K562 (cell line): ENCODE data around the gene LZTR1. TPM values are rescaled to one million over a fixed set of nuclear protein-coding genes. Genes with fewer than 3 reads are reported as not detected.

Experiments
- ATAC-seq: fragments of 200-7000 bp; cut with Tn5 transposase; 3 replicates; pipeline ENCODE4 v1.9.1; 2020; ENCODE audit warnings: moderate library complexity
- BruUV-seq: library from RNA; stranded (reverse); fragments of 400-500 nt; replicated peaks from 2 replicates; lab custom pipeline; 2021; lab: Mats Ljungman, UMichigan
- CTCF ChIA-PET: fragments of 300-600 bp; formaldehyde crosslinking; extraction: SDS; loops from one replicate; lab custom pipeline; 2021; ENCODE audit warnings: low intra/inter-chr PET ratio; lab: Yijun Ruan, JAX
- POLR2A ChIA-PET: fragments of 300-600, 350-650 bp; sonication (Branson Sonifier 250); formaldehyde crosslinking; extraction: SDS; loops from one replicate; lab custom pipeline; 2021; ENCODE audit warnings: antibody characterized with exemption, inconsistent platforms; lab: Yijun Ruan, JAX
- DNase-seq, 4 experiments: peaks; one replicate each; pipeline versions ENCODE4 v3.0.0 to v3.0.0-alpha.2; 2011 to 2018; ENCODE audit warnings: low spot score in 3 of 4, mixed read lengths in 3 of 4; ENCODE audit errors: extremely low read depth in 1 of 4
- FAIRE-seq: peaks from 2 replicates; lab custom pipeline; 2011; peaks lifted over from hg19 to GRCh38; lab: Jason Lieb, UNC
- H2AFZ ChIP-seq: 2 replicates; pipeline ENCODE4 v1.6.0; 2011; ENCODE audit warnings: low read depth, low read length, control low read depth, inconsistent platforms
- H3K27ac ChIP-seq: fragments of 200-600 bp; 3 replicates; pipeline ENCODE4 v1.8.0; 2011; ENCODE audit warnings: low read depth, mild to moderate bottlenecking, control low read depth, inconsistent platforms, low read length, moderate library complexity, mixed read lengths; ENCODE audit errors: extremely low read depth
- H3K27me3 ChIP-seq, 2 experiments: fragments of 300-600 bp in 1 of 2; 2 replicates in 1 of 2; 3 replicates in 1 of 2; pipeline versions ENCODE4 v1.6.0 to v1.8.0; 2011; ENCODE audit warnings: inconsistent platforms in 2 of 2, low read length in 2 of 2, mild to moderate bottlenecking in 1 of 2, mixed read lengths in 1 of 2, moderate library complexity in 1 of 2; ENCODE audit not compliant: control insufficient read depth in 2 of 2, insufficient read depth in 2 of 2
- H3K36me3 ChIP-seq: fragments of 300-600 bp; 3 replicates; pipeline ENCODE4 v1.8.0; 2011; ENCODE audit warnings: mild to moderate bottlenecking, low read length, inconsistent platforms; ENCODE audit not compliant: control insufficient read depth, insufficient read depth
- H3K4me1 ChIP-seq, 2 experiments: fragments of 200-600 bp in 1 of 2; replicated peaks in 1 of 2; 2 replicates in 1 of 2; 3 replicates in 1 of 2; pipeline versions ENCODE4 v1.5.1 to v1.8.0; 2011; ENCODE audit warnings: inconsistent platforms in 2 of 2, low read length in 2 of 2, mild to moderate bottlenecking in 1 of 2, mixed read lengths in 1 of 2, moderate library complexity in 1 of 2; ENCODE audit not compliant: control insufficient read depth in 2 of 2, insufficient read depth in 2 of 2
- H3K4me2 ChIP-seq: 2 replicates; pipeline ENCODE4 v1.6.1; 2011; ENCODE audit warnings: low read length, control low read depth, inconsistent platforms, mixed read lengths; ENCODE audit not compliant: insufficient read depth
- H3K4me3 ChIP-seq: fragments of 200-600 bp; sonication (generic), shearing (Covaris generic); 2 replicates; pipeline ENCODE4 v1.5.1; 2016; ENCODE audit warnings: control low read depth, inconsistent platforms
- H3K79me2 ChIP-seq: fragments of 200-600 bp; 3 replicates; pipeline ENCODE4 v1.8.0; 2011; ENCODE audit warnings: low read length, inconsistent platforms; ENCODE audit not compliant: control insufficient read depth, insufficient read depth
- H3K9ac ChIP-seq, 2 experiments: 2 replicates each; pipeline versions ENCODE4 v1.6.0 to v1.6.1; 2011; ENCODE audit warnings: low read depth in 2 of 2, low read length in 2 of 2, control low read depth in 1 of 2, inconsistent platforms in 1 of 2, mild to moderate bottlenecking in 1 of 2, mixed read lengths in 1 of 2; ENCODE audit not compliant: insufficient read depth in 1 of 2
- H3K9me1 ChIP-seq: one replicate; pipeline ENCODE4 v1.6.0; 2011; ENCODE audit warnings: inconsistent platforms, mild to moderate bottlenecking, low read length, moderate library complexity; ENCODE audit not compliant: control insufficient read depth, insufficient read depth
- H3K9me3 ChIP-seq: replicated peaks from 2 replicates; pipeline ENCODE4 v1.5.1; 2011; ENCODE audit warnings: low read depth, low read length, inconsistent platforms; ENCODE audit not compliant: control insufficient read depth, insufficient read depth
- H4K20me1 ChIP-seq: replicated peaks from 2 replicates; pipeline ENCODE4 v1.6.1; 2011; ENCODE audit warnings: low read length, inconsistent platforms, mixed read lengths; ENCODE audit not compliant: control insufficient read depth, insufficient read depth
- E2F3 ChIP-seq: fragments of 250-450 bp; sonication (Bioruptor Pico); IDR thresholded peaks from 2 replicates; pipeline ENCODE4 v1.4.0; 2020; ENCODE audit warnings: mild to moderate bottlenecking
- ERF ChIP-seq: fragments of 450-650 bp; formaldehyde crosslinking; IDR thresholded peaks from 2 replicates; pipeline ENCODE4 v1.4.0; 2020; ENCODE audit warnings: mild to moderate bottlenecking, mixed read lengths
- HDAC8 ChIP-seq: fragments of 450-650 bp; IDR thresholded peaks from 2 replicates; pipeline ENCODE4 v1.6.1; 2016; ENCODE audit warnings: mild to moderate bottlenecking, missing genetic modification characterization, moderate library complexity, missing compliant biosample characterization
- IRF1 ChIP-seq: sonication (generic); formaldehyde crosslinking; IDR thresholded peaks from 2 replicates; pipeline ENCODE4 v1.8.0; 2022; ENCODE audit warnings: missing genetic modification reagents, mild to moderate bottlenecking, borderline replicate concordance
- KDM2B ChIP-seq: fragments of 250-450 bp; sonication (Bioruptor Pico); IDR thresholded peaks from 2 replicates; pipeline ENCODE4 v1.8.0; 2021; ENCODE audit warnings: mild to moderate bottlenecking, moderate library complexity
- KLF1 ChIP-seq: fragments of 450-650 bp; IDR thresholded peaks from 2 replicates; pipeline ENCODE4 v1.6.1; 2016; ENCODE audit warnings: missing genetic modification characterization, missing compliant biosample characterization
- TFAM ChIP-seq: fragments of 250-450 bp; sonication (Bioruptor Pico); conservative IDR thresholded peaks from 2 replicates; pipeline ENCODE4 v1.5.0; 2021; ENCODE audit warnings: mild to moderate bottlenecking, moderate library complexity
- ZNF143 ChIP-seq: sonication (generic); formaldehyde crosslinking; IDR thresholded peaks from 2 replicates; pipeline ENCODE4 v1.9.0; 2022; ENCODE audit warnings: mild to moderate bottlenecking, missing genetic modification reagents
- ZNF76 ChIP-seq: fragments of 250-450 bp; sonication (Bioruptor Pico); IDR thresholded peaks from 2 replicates; pipeline ENCODE4 v1.4.0; 2020; ENCODE audit warnings: mild to moderate bottlenecking, moderate library complexity, borderline replicate concordance
- WGBS: fragments of 100-300 bp; shearing (Covaris generic); methylation state at CpG from one replicate; pipeline ENCODE4 v1.1.6; 2016; ENCODE audit warnings: low coverage, mixed read lengths; ENCODE audit not compliant: insufficient coverage; ENCODE audit errors: missing lambda C conversion rate; 5-methylcytosine and 5-hydroxymethylcytosine counted together
- in situ Hi-C: fragments of 300-500 bp; cut with MboI; formaldehyde crosslinking; loops from 4 replicates; pipeline ENCODE4 v1.15.0; 2018; ENCODE audit warnings: inconsistent platforms, mixed read lengths
- intact Hi-C: fragments of 100-400 bp; cut with micrococcal nuclease; formaldehyde crosslinking; loops from 2 replicates; pipeline ENCODE4 v1.14.2; 2022
- polyA plus RNA-seq, 8 experiments: library from polyadenylated mRNA; depleted of rRNA in 4 of 8; stranded (reverse) in 5 of 8; unstranded in 3 of 8; fragments of >200 nt; fragmentation: Nextera tagmentation in 2 of 8; fragmentation: Illumina TruSeq in 1 of 8; extraction: Ambion mirVana in 2 of 8; extraction: Trizol in 1 of 8; gene quantifications; 2 replicates each; pipeline versions ENCODE4 v1.2.1 to v1.2.3, GENCODE V29; 2011 to 2014; ENCODE audit warnings: inconsistent platforms in 1 of 8, missing spikeins in 1 of 8
- total RNA-seq, 7 experiments: library from RNA; depleted of rRNA in 6 of 7; stranded (reverse); fragments of >200 nt in 6 of 7; fragmentation: Illumina TruSeq in 2 of 7; extraction: Trizol in 2 of 7; gene quantifications; 2 replicates each; pipeline versions ENCODE4 v1.2.1 to v1.2.3, GENCODE V29; 2011 to 2021; ENCODE audit warnings: low replicate concordance in 1 of 7
- TF ChIP-seq, protein P1 (sequence below): fragments of 200-800 bp; sonication (Bioruptor generic); IDR thresholded peaks from 2 replicates; pipeline ENCODE4 v1.6.1; 2017; ENCODE audit warnings: missing genetic modification characterization, missing compliant biosample characterization
- TF ChIP-seq, protein P2 (sequence below): sonication (generic); formaldehyde crosslinking; IDR thresholded peaks from 2 replicates; pipeline ENCODE4 v1.9.0; 2022; ENCODE audit warnings: mild to moderate bottlenecking, missing genetic modification reagents
- TF ChIP-seq, protein P3 (sequence below): sonication (generic); formaldehyde crosslinking; IDR thresholded peaks from 2 replicates; pipeline ENCODE4 v1.8.0; 2022; ENCODE audit warnings: mild to moderate bottlenecking, low read depth, missing genetic modification reagents
- TF ChIP-seq, protein P4 (sequence below): fragments of 450-650 bp; IDR thresholded peaks from 2 replicates; pipeline ENCODE4 v1.6.1; 2017; ENCODE audit warnings: mild to moderate bottlenecking, moderate library complexity
- TF ChIP-seq, protein P5 (sequence below): fragments of 250-450 bp; sonication (Bioruptor Pico); IDR thresholded peaks from 2 replicates; pipeline ENCODE4 v1.8.0; 2021; ENCODE audit warnings: borderline replicate concordance, mild to moderate bottlenecking, moderate library complexity; ENCODE audit not compliant: poor library complexity, severe bottlenecking

The LZTR1 gene
- total and polyA plus RNA-seq, 9 of the 15 experiments (the other 6 are each of a cell fraction or from before 2014, with no cell fraction given) = 2.2 to 135 (median 63.0) TPM

DNA sequence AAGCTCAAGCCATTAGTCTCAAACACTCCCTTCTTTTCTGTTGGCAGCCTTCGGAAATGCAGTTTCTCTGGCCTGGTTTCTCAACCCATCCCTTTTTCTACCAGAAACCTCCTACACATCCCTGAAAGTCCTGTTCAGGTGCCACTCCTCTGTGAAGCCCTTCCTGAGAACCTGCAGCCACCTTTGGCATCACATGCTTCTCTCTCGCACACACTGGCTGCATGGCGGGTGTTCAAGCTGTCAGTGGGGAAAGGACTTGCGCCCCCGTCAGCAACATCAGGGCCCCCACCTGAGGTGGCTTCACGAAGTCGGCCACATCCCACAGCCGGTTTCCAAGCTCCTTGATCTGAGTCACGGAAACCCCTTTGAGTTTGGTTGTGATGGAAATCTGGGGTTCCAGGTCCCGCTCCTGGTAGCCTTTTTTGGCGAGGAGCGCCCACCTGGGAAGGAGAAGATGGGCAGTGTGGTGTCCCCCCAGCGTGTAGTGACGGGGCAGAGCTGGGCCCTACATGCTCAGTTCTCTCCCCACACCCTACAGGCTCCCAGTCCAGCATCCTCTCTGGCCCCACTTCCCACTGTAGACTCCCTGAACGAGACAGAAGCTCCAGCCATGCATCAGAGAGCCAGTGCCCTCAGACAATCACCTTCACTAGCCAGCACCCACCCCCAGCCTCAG is 61.9 kb downstream of the LZTR1 start:
- FAIRE-seq (no peak), ATAC-seq (no peak), DNase-seq (no peak)
- Histone ChIP-seq H3K36me3 (no peaks in the 10 kb centered on the region), H3K27ac (no peak overlapping the region), H3K27me3 (peaks cover 22 to 51% of the 10 kb centered on the region in 2 experiments; a peak in 4 of 5 replicates), H2AFZ (no peak overlapping the region), H3K4me3 (no peak overlapping the region), H3K79me2 (no peaks in the 10 kb centered on the region), H3K9me1 (no peaks in the 10 kb centered on the region), H3K4me1 (peaks cover 26 to 38% of the 10 kb centered on the region in 2 experiments), H3K9ac (peak overlapping the region in 1 of 2 experiments; percentile 53; a peak in 2 of 4 replicates), H4K20me1 (peaks cover 16% of the 10 kb centered on the region), H3K9me3 (no peaks in the 10 kb centered on the region), H3K4me2 (no peak overlapping the region)
- intact Hi-C loops (loop anchor here (2.0 kb wide), 1 partner anchor 13 kb away; no protein-coding TSS in a partner anchor), in situ Hi-C loops (no loop called here)
- ChIA-PET POLR2A (interaction anchor here (0.7 to 12.9 kb wide), 6 partner anchors 11 to 1490 kb away, joined by 3 to 120 read pairs (median 5); partner anchors contain the start of genes P2RX6 and SLC7A4), CTCF (no interaction called here)
- 31% methylated on average over 15 of the region's 15 CpGs for WGBS
- BruUV-seq = no TSS peak
- TF ChIP-seq ZNF76 = 0 out of 2 replicates have a peak, but pooled peaks have one; percentile 52
- no peak for TF ChIP-seq IRF1 (CRISPR knock-in tag)
- TF ChIP-seq, protein P1, sequence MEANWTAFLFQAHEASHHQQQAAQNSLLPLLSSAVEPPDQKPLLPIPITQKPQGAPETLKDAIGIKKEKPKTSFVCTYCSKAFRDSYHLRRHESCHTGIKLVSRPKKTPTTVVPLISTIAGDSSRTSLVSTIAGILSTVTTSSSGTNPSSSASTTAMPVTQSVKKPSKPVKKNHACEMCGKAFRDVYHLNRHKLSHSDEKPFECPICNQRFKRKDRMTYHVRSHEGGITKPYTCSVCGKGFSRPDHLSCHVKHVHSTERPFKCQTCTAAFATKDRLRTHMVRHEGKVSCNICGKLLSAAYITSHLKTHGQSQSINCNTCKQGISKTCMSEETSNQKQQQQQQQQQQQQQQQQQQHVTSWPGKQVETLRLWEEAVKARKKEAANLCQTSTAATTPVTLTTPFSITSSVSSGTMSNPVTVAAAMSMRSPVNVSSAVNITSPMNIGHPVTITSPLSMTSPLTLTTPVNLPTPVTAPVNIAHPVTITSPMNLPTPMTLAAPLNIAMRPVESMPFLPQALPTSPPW (CRISPR knock-in tag) = no peak
- TF ChIP-seq KLF1 (tag) = 0 out of 2 replicates have a peak, but pooled peaks have one; percentile 30
- no peak for TF ChIP-seq TFAM (CRISPR knock-in tag)
- TF ChIP-seq KDM2B (CRISPR knock-in tag) = 0 out of 2 replicates have a peak, but pooled peaks have one; percentile 24
- TF ChIP-seq ERF = 0 out of 2 replicates have a peak, but pooled peaks have one; percentile 59
- TF ChIP-seq, protein P2, sequence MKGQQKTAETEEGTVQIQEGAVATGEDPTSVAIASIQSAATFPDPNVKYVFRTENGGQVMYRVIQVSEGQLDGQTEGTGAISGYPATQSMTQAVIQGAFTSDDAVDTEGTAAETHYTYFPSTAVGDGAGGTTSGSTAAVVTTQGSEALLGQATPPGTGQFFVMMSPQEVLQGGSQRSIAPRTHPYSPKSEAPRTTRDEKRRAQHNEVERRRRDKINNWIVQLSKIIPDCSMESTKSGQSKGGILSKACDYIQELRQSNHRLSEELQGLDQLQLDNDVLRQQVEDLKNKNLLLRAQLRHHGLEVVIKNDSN (CRISPR knock-in tag) = 0 out of 2 replicates have a peak, but pooled peaks have one; percentile 19
- TF ChIP-seq, protein P3, sequence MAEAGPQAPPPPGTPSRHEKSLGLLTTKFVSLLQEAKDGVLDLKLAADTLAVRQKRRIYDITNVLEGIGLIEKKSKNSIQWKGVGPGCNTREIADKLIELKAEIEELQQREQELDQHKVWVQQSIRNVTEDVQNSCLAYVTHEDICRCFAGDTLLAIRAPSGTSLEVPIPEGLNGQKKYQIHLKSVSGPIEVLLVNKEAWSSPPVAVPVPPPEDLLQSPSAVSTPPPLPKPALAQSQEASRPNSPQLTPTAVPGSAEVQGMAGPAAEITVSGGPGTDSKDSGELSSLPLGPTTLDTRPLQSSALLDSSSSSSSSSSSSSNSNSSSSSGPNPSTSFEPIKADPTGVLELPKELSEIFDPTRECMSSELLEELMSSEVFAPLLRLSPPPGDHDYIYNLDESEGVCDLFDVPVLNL = 0 out of 2 replicates have a peak, but pooled peaks have one; percentile 48
- TF ChIP-seq, protein P4, sequence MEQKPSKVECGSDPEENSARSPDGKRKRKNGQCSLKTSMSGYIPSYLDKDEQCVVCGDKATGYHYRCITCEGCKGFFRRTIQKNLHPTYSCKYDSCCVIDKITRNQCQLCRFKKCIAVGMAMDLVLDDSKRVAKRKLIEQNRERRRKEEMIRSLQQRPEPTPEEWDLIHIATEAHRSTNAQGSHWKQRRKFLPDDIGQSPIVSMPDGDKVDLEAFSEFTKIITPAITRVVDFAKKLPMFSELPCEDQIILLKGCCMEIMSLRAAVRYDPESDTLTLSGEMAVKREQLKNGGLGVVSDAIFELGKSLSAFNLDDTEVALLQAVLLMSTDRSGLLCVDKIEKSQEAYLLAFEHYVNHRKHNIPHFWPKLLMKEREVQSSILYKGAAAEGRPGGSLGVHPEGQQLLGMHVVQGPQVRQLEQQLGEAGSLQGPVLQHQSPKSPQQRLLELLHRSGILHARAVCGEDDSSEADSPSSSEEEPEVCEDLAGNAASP = no peak
- 0 out of 2 replicates have a peak, but pooled peaks have one; percentile 39 for TF ChIP-seq HDAC8 (tag)
- 0 out of 2 replicates have a peak, but pooled peaks have one; percentile 13 for TF ChIP-seq ZNF143 (CRISPR knock-in tag)
- TF ChIP-seq E2F3 (CRISPR knock-in tag) = peak; percentile 40; the same call in 1 of the 2 replicates
- TF ChIP-seq, protein P5, sequence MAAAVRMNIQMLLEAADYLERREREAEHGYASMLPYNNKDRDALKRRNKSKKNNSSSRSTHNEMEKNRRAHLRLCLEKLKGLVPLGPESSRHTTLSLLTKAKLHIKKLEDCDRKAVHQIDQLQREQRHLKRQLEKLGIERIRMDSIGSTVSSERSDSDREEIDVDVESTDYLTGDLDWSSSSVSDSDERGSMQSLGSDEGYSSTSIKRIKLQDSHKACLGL = peak; percentile 2
